ENCODE measurements around the gene AUTS2.

DNA sequence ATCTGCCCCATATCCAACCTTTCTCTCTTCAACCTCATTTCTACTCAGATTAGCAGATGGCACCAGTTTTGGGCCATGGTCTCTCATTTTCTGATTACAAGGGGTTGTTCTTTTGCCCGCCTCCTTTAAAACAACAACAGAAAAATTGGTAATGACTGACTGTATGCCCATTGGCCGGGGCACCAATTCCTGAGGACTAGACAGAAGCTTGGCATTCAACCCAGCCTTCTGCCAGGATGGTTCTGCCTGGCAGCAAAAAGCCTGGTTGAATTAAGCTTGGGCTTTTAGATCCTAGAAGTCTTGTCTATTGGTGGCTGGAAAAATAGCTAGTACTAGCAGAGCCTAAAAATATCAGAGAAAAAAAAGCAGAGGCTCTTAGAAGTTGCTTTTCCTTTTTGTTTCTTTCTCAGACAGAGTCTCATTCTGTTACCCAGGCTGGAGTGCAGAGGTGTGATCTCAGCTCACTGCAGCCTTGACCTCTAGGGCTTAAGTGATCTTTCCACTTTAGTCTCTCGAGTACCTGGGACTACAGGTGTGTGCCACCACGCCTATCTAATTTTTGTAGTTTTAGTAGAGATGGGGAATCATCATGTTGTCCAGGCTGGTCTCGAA lies 402.6 kb downstream of the AUTS2 start:
- TF ChIP-seq, protein P1, sequence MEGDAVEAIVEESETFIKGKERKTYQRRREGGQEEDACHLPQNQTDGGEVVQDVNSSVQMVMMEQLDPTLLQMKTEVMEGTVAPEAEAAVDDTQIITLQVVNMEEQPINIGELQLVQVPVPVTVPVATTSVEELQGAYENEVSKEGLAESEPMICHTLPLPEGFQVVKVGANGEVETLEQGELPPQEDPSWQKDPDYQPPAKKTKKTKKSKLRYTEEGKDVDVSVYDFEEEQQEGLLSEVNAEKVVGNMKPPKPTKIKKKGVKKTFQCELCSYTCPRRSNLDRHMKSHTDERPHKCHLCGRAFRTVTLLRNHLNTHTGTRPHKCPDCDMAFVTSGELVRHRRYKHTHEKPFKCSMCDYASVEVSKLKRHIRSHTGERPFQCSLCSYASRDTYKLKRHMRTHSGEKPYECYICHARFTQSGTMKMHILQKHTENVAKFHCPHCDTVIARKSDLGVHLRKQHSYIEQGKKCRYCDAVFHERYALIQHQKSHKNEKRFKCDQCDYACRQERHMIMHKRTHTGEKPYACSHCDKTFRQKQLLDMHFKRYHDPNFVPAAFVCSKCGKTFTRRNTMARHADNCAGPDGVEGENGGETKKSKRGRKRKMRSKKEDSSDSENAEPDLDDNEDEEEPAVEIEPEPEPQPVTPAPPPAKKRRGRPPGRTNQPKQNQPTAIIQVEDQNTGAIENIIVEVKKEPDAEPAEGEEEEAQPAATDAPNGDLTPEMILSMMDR (IDR thresholded peaks at IDR 0.05; ENCODE audit: low read length), result no peak
- TF ChIP-seq EZH2 (IDR thresholded peaks at IDR 0.05; ENCODE audit: borderline replicate concordance, low read length), result no peak

Data from OCI-LY1 (cell line).